Body of pancreas (tissue), 4 donors: Measurements from ENCODE around the gene GPR27.

ENCODE experiments used
- POLR2A ChIP-seq, 3 donors: fragments of 450-650 bp; IDR thresholded peaks; one replicate each; pipeline ENCODE4 v1.6.1; 2016; ENCODE audit warnings: antibody characterized with exemption in 3 of 3, mild to moderate bottlenecking in 2 of 3
- TF ChIP-seq, protein P1 (sequence below), 7 experiments: fragments of 450-650 bp in 4 of 7; fragments of 200-600 bp in 3 of 7; sonication (generic) in 3 of 7; IDR thresholded peaks; one replicate each; pipeline ENCODE4 v1.5.1; 2016 to 2019; ENCODE audit warnings: antibody characterized with exemption in 7 of 7

GRCh38 chr3:71787851-71788405 lies 34.3 kb downstream of the GPR27 start:
- TF ChIP-seq, protein P1, sequence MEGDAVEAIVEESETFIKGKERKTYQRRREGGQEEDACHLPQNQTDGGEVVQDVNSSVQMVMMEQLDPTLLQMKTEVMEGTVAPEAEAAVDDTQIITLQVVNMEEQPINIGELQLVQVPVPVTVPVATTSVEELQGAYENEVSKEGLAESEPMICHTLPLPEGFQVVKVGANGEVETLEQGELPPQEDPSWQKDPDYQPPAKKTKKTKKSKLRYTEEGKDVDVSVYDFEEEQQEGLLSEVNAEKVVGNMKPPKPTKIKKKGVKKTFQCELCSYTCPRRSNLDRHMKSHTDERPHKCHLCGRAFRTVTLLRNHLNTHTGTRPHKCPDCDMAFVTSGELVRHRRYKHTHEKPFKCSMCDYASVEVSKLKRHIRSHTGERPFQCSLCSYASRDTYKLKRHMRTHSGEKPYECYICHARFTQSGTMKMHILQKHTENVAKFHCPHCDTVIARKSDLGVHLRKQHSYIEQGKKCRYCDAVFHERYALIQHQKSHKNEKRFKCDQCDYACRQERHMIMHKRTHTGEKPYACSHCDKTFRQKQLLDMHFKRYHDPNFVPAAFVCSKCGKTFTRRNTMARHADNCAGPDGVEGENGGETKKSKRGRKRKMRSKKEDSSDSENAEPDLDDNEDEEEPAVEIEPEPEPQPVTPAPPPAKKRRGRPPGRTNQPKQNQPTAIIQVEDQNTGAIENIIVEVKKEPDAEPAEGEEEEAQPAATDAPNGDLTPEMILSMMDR (IDR thresholded peaks at IDR 0.05), result no peak
- no peak for TF ChIP-seq POLR2A (IDR thresholded peaks at IDR 0.05)
